GM12878 (cell line): ENCODE measurements around the gene SYPL1. TPM values are rescaled to one million over a fixed set of nuclear protein-coding genes. Genes with fewer than 3 reads are reported as not detected.

ENCODE experiments used
- BHLHE40 ChIP-seq, 2 experiments: fragments of 450-650 bp in 1 of 2; IDR thresholded peaks; 2 replicates each; pipeline ENCODE4 v1.6.1; 2011 to 2017; ENCODE audit warnings: low read depth in 2 of 2, borderline replicate concordance in 1 of 2, improper control_type of control experiment in 1 of 2, low read length in 1 of 2, mild to moderate bottlenecking in 1 of 2
- CBFB ChIP-seq: IDR thresholded peaks from 2 replicates; pipeline ENCODE4 v1.6.1; 2016; ENCODE audit warnings: antibody characterized with exemption, low read depth
- CREM ChIP-seq: IDR thresholded peaks from 2 replicates; pipeline ENCODE4 v1.6.1; 2014; ENCODE audit warnings: antibody characterized with exemption, low read depth
- DPF2 ChIP-seq: fragments of 450-650 bp; IDR thresholded peaks from 2 replicates; pipeline ENCODE4 v1.6.1; 2017; ENCODE audit warnings: mild to moderate bottlenecking
- GATAD2B ChIP-seq: fragments of 450-650 bp; conservative IDR thresholded peaks from 2 replicates; pipeline ENCODE4 v1.6.1; 2017; ENCODE audit warnings: low read depth, mild to moderate bottlenecking, moderate library complexity
- NBN ChIP-seq: fragments of 450-650 bp; IDR thresholded peaks from 2 replicates; pipeline ENCODE4 v1.6.1; 2016
- NR2C1 ChIP-seq: fragments of 450-650 bp; IDR thresholded peaks from 2 replicates; pipeline ENCODE4 v1.6.1; 2017; ENCODE audit warnings: antibody characterized with exemption, mild to moderate bottlenecking, moderate library complexity
- PAX8 ChIP-seq: fragments of 450-650 bp; IDR thresholded peaks from 2 replicates; pipeline ENCODE4 v1.6.1; 2017; ENCODE audit warnings: mild to moderate bottlenecking, moderate library complexity
- RFX5 ChIP-seq: IDR thresholded peaks from 2 replicates; pipeline ENCODE4 v1.6.1; 2011; ENCODE audit warnings: low read depth, low read length, improper control_type of control experiment
- SREBF2 ChIP-seq: IDR thresholded peaks from 2 replicates; pipeline ENCODE4 v1.6.1; 2012; ENCODE audit warnings: mild to moderate bottlenecking, low read length
- TARDBP ChIP-seq: IDR thresholded peaks from 2 replicates; pipeline ENCODE4 v1.6.1; 2016; ENCODE audit warnings: borderline replicate concordance
- WRNIP1 ChIP-seq: IDR thresholded peaks from 2 replicates; pipeline ENCODE4 v1.6.1; 2011; ENCODE audit warnings: low read depth, low read length, improper control_type of control experiment, borderline replicate concordance
- ZNF207 ChIP-seq: fragments of 450-650 bp; IDR thresholded peaks from 2 replicates; pipeline ENCODE4 v1.6.1; 2014; ENCODE audit warnings: antibody characterized with exemption, mild to moderate bottlenecking, borderline replicate concordance
- ZNF24 ChIP-seq: fragments of 450-650 bp; IDR thresholded peaks from 2 replicates; pipeline ENCODE4 v1.6.1; 2017; ENCODE audit warnings: antibody characterized with exemption, mild to moderate bottlenecking
- ZNF274 ChIP-seq: IDR thresholded peaks from one replicate; pipeline ENCODE4 v1.8.0; 2011; ENCODE audit not compliant: insufficient read length, insufficient read depth
- ZNF622 ChIP-seq: fragments of 450-650 bp; IDR thresholded peaks from 2 replicates; pipeline ENCODE4 v1.6.1; 2017; ENCODE audit warnings: mild to moderate bottlenecking, inconsistent platforms
- polyA plus RNA-seq, 11 experiments: library from polyadenylated mRNA; depleted of rRNA in 4 of 11; unstranded in 6 of 11; stranded (reverse) in 5 of 11; fragments of >200 nt; fragmentation: Nextera tagmentation in 4 of 11; fragmentation: Illumina TruSeq in 1 of 11; extraction: Ambion mirVana in 4 of 11; extraction: Trizol in 1 of 11; gene quantifications; 1 replicate in 1 of 11; 2 replicates in 10 of 11; pipeline versions ENCODE4 v1.2.1 to v1.2.3, GENCODE V29; 2011 to 2016; ENCODE audit warnings: inconsistent platforms in 2 of 11, missing spikeins in 2 of 11, low read depth in 1 of 11
- total RNA-seq, 4 experiments: library from RNA; depleted of rRNA in 3 of 4; stranded (reverse); fragments of >200 nt in 3 of 4; fragmentation: Illumina TruSeq in 1 of 4; extraction: Trizol in 1 of 4; gene quantifications; 2 replicates each; pipeline versions ENCODE4 v1.2.1 to v1.2.3, GENCODE V29; 2013 to 2021
- TF ChIP-seq, protein P1 (sequence below): fragments of 450-650 bp; formaldehyde crosslinking; IDR thresholded peaks from 2 replicates; pipeline ENCODE4 v1.4.0; 2020; ENCODE audit warnings: mild to moderate bottlenecking, moderate library complexity
- TF ChIP-seq, protein P2 (sequence below): fragments of 150-350 bp; IDR thresholded peaks from 2 replicates; pipeline ENCODE4 v1.6.1; 2014; ENCODE audit warnings: mild to moderate bottlenecking, low read depth, low read length
- TF ChIP-seq, protein P3 (sequence below): IDR thresholded peaks from 2 replicates; pipeline ENCODE4 v1.6.1; 2012; ENCODE audit warnings: mild to moderate bottlenecking, low read depth, low read length
- TF ChIP-seq, protein P4 (sequence below): fragments of 450-650 bp; IDR thresholded peaks from 2 replicates; pipeline ENCODE4 v1.6.1; 2018; ENCODE audit warnings: borderline replicate concordance, mild to moderate bottlenecking; ENCODE audit not compliant: partially characterized antibody

The SYPL1 gene
- total and polyA plus RNA-seq, 10 of the 15 experiments (the other 5 are each of a cell fraction or from before 2014, with no cell fraction given), result 34.5 to 177 (median 87.3) TPM

DNA sequence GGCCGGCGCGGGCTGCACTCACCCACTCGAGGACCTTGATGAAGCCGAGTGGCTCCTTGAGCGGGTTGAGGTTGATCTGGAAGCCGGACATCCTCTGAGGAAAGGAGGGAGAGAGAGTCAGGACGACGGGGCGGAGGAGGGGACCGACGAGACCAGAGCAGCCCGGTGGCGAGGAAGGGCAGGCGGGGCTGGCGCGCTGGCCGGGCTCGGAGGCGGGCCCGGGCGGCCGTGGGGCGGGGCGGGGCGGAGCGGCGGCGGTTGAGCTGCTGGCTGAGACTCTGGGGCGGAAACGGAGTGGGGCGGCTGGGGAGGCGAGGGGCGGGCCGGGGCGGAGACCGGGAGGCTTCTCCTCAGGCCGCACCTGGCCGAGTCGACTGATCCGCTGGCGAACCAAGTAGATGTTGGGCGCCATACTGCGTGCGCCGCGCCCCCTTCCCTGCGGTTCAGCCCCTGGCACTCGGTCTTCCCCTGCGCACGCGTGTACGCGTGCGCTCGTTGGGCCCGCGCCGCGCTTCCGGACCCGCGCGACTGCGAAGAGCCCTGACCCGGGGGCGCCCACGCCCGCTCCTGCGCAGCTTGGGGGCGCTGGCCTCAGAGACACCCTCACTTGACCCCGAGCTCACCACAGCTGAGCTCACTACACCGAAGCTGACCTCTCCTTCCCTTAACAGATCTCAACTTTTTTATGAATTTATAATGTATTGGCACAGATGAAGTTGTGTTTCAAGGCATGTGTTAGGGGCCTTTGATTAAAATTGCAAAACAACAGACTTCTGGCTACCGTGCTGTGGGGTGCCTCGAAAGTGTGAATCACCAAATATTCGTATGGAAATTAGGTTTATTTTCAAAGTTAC, at the start of gene SYPL1 (continued):
- TF ChIP-seq NBN (0 out of 2 replicates have a peak, but pooled peaks have one; percentile 24), ZNF274 (no peak), SREBF2 (no peak), GATAD2B (peak; percentile 50), ZNF24 (no peak), ZNF622 (no peak), NR2C1 (peak; percentile 67), PAX8 (no peak), CREM (no peak), RFX5 (no peak), TARDBP (no peak; the same call in 1 of the 2 replicates), WRNIP1 (no peak), DPF2 (peak; percentile 8), BHLHE40 (IDR thresholded peaks at IDR 0.05; ENCODE audit: borderline replicate concordance in 1 of 2, low read depth in 2 of 2, low read length in 1 of 2) (peak; percentile 79 to 91), CBFB (0 out of 2 replicates have a peak, but pooled peaks have one; percentile 44), ZNF207 (0 out of 2 replicates have a peak, but pooled peaks have one; percentile 43)
- TF ChIP-seq, protein P1, sequence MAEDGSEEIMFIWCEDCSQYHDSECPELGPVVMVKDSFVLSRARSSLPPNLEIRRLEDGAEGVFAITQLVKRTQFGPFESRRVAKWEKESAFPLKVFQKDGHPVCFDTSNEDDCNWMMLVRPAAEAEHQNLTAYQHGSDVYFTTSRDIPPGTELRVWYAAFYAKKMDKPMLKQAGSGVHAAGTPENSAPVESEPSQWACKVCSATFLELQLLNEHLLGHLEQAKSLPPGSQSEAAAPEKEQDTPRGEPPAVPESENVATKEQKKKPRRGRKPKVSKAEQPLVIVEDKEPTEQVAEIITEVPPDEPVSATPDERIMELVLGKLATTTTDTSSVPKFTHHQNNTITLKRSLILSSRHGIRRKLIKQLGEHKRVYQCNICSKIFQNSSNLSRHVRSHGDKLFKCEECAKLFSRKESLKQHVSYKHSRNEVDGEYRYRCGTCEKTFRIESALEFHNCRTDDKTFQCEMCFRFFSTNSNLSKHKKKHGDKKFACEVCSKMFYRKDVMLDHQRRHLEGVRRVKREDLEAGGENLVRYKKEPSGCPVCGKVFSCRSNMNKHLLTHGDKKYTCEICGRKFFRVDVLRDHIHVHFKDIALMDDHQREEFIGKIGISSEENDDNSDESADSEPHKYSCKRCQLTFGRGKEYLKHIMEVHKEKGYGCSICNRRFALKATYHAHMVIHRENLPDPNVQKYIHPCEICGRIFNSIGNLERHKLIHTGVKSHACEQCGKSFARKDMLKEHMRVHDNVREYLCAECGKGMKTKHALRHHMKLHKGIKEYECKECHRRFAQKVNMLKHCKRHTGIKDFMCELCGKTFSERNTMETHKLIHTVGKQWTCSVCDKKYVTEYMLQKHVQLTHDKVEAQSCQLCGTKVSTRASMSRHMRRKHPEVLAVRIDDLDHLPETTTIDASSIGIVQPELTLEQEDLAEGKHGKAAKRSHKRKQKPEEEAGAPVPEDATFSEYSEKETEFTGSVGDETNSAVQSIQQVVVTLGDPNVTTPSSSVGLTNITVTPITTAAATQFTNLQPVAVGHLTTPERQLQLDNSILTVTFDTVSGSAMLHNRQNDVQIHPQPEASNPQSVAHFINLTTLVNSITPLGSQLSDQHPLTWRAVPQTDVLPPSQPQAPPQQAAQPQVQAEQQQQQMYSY (CRISPR knock-in tag), result no peak
- TF ChIP-seq, protein P2, sequence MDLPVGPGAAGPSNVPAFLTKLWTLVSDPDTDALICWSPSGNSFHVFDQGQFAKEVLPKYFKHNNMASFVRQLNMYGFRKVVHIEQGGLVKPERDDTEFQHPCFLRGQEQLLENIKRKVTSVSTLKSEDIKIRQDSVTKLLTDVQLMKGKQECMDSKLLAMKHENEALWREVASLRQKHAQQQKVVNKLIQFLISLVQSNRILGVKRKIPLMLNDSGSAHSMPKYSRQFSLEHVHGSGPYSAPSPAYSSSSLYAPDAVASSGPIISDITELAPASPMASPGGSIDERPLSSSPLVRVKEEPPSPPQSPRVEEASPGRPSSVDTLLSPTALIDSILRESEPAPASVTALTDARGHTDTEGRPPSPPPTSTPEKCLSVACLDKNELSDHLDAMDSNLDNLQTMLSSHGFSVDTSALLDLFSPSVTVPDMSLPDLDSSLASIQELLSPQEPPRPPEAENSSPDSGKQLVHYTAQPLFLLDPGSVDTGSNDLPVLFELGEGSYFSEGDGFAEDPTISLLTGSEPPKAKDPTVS, result no peak
- TF ChIP-seq, protein P3, sequence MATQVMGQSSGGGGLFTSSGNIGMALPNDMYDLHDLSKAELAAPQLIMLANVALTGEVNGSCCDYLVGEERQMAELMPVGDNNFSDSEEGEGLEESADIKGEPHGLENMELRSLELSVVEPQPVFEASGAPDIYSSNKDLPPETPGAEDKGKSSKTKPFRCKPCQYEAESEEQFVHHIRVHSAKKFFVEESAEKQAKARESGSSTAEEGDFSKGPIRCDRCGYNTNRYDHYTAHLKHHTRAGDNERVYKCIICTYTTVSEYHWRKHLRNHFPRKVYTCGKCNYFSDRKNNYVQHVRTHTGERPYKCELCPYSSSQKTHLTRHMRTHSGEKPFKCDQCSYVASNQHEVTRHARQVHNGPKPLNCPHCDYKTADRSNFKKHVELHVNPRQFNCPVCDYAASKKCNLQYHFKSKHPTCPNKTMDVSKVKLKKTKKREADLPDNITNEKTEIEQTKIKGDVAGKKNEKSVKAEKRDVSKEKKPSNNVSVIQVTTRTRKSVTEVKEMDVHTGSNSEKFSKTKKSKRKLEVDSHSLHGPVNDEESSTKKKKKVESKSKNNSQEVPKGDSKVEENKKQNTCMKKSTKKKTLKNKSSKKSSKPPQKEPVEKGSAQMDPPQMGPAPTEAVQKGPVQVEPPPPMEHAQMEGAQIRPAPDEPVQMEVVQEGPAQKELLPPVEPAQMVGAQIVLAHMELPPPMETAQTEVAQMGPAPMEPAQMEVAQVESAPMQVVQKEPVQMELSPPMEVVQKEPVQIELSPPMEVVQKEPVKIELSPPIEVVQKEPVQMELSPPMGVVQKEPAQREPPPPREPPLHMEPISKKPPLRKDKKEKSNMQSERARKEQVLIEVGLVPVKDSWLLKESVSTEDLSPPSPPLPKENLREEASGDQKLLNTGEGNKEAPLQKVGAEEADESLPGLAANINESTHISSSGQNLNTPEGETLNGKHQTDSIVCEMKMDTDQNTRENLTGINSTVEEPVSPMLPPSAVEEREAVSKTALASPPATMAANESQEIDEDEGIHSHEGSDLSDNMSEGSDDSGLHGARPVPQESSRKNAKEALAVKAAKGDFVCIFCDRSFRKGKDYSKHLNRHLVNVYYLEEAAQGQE, result no peak
- TF ChIP-seq, protein P4, sequence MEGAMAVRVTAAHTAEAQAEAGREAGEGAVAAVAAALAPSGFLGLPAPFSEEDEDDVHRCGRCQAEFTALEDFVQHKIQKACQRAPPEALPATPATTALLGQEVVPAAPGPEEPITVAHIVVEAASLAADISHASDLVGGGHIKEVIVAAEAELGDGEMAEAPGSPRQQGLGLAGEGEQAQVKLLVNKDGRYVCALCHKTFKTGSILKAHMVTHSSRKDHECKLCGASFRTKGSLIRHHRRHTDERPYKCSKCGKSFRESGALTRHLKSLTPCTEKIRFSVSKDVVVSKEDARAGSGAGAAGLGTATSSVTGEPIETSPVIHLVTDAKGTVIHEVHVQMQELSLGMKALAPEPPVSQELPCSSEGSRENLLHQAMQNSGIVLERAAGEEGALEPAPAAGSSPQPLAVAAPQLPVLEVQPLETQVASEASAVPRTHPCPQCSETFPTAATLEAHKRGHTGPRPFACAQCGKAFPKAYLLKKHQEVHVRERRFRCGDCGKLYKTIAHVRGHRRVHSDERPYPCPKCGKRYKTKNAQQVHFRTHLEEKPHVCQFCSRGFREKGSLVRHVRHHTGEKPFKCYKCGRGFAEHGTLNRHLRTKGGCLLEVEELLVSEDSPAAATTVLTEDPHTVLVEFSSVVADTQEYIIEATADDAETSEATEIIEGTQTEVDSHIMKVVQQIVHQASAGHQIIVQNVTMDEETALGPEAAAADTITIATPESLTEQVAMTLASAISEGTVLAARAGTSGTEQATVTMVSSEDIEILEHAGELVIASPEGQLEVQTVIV, result peak; percentile 16
